NCI-H2196 treated with DMSO at 0.1 percent for 48 hours (cell line): Measurements from ENCODE around the gene SLC17A5.
"Not testable (repeated sequence)": the region's sequence is repeated elsewhere in the genome, so short reads cannot be mapped to it uniquely, and the experiment has no call there.

ENCODE experiments used
- DNase-seq: peaks from one replicate; lab custom pipeline; 2025; ENCODE audit not compliant: unreplicated experiment; lab: John Stamatoyannopoulos, UW

SLC17A5 gene

DNA sequence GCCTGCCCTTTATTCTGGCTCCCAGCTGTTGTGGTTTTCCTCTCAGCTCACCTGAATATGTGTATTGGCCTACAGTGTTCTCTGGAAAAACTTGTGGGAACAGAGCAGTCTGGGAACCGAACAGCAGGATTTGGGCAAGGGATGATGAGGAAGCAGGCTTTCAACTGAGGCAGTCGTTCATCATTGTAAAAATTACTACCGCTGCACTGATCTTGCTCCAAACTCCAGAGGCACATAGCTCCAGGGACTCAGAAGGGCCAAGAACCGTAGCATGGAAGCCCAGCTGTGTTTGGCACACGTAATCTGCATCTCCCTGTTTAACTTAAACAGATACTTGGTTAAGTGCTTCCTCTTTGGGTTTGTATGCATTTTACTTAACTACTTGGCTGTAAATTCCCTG lies 84.7 kb downstream of the SLC17A5 start:
- DNase-seq: no peak

DNA sequence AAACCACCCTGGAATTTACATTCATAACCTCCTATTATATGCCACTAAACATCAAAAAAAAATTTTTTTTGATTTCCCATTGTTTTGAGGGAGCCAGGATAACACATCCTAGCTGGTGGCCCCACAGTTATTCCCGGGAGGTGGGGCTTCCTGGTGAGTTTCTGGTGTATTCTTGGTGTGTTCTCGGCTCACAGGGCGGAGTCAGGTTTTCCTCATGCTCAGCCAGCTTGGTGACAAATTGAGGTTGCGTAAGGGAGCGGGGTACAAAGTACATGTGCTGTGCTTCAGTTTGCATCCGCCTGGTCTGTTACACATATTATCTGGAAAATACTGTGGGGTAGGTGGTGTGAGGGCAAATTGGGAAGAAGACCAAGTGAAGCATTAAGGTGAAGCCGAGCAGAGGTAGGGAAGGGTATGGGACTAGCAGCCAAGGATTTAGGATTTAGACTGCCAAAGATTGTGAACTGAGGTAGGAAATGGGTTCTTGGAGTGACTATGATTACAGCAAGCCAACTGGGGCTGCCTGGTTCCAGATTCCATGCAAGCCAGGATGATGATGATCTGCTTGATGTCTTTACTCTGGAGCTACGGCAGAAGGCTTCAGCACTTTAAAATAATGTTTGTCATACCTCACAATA lies 86.7 kb downstream of the SLC17A5 start:
- no peak for DNase-seq

DNA sequence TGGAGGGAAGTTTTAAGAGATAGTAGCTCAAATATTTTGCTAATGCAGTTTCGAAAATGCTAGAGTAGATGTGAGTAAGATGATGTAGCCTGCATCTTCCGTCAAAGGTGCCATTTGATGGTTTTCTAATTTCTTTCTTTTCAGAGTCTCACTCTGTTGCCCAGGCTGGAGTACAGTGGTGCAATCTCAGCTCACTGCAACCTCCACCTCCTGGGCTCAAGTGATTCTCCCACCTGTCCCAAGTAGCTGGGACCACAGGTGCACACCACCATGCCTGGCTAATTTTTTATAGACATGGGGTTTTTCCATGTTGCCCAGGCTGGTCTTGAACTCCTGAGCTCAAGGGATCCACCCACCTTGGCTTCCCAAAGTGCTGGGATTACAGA lies 87.3 kb downstream of the SLC17A5 start:
- DNase-seq: not testable (repeated sequence)

DNA sequence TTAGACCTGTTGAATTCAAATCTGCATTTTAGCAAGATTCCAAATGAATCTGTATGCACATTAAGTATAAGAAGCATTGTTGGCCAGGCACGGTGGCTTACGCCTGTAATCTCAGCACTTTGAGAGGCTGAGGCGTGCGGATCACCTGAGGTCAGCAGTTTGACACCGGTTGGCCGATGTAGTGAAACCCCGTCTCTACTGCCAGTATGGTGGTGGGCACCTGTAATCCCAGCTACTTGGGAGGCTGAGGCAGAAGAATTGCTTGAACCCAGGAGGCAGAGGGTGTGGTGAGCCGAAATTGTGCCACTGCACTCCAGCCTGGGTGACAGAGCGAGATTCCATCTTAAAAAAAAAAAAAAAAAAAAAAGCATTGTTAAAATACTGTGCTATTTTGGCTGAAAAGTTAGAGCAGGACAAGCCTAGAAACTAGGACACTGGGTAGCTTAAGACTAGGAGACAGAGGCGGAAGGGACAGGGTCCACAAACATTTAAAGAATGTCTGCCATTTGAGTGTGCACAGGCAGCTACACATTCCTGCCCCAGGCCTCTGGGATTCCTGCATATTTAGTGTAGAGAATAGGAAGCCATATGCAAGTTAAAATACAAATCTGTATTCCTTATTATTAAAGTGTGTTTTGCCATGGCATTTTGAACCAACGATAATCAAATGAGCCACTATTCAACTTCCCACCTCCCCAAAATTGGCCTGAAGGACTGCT lies 87.9 kb downstream of the SLC17A5 start:
- no peak for DNase-seq

DNA sequence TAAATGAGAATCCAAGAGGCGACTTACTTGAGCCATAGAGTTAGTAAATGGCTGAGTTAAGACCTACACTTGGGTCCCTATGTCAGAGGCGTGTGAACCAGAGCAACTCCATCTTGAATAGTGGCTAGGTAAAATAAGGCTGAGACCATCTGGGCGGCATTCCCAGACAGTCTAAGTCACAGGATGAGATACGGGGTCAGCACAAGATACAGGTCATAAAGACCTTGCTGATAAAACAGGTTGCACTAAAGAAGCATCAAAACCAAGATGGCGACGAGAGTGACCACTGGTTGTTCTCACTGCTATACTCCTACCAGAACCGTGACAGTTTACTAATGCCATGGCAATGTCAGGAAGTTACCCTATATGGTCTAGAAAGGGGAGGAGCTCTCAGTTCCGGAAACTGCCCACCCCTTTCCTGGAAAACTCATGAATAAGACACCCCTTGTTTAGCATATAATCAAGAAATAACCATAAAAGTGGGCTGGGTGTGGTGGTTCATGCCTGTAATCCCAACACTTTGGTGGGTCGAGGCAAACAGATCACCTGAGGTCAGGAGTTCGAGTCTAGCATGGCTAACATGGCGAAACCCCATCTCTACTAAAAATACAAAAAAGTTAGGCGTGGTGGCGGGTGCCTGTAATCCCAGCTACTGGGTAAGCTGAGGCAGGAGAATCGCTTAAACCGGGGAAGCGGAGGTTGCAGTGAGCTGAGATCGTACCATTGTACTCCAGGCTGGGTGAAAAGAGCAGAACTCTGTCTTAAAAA lies 89.0 kb downstream of the SLC17A5 start:
- DNase-seq: no peak

DNA sequence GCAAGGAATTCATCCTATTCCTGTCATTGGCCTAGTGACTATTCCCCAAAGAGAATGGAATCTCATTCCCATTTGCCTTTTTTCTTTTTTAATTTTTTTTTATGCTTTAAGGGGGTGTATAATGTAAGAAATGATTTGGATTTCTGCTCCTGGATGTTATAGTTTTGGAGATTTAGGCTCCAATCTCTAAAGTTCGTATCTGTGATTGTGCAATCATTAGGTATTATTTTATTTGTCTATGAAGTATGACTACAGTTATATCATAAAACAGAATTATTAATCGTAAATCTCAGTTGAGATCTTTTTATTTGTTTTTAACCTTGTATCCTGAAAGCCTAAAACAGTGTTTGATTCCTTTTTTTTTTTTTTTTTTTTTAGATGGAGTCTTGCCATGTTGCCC lies 91.2 kb downstream of the SLC17A5 start:
- DNase-seq: no peak

DNA sequence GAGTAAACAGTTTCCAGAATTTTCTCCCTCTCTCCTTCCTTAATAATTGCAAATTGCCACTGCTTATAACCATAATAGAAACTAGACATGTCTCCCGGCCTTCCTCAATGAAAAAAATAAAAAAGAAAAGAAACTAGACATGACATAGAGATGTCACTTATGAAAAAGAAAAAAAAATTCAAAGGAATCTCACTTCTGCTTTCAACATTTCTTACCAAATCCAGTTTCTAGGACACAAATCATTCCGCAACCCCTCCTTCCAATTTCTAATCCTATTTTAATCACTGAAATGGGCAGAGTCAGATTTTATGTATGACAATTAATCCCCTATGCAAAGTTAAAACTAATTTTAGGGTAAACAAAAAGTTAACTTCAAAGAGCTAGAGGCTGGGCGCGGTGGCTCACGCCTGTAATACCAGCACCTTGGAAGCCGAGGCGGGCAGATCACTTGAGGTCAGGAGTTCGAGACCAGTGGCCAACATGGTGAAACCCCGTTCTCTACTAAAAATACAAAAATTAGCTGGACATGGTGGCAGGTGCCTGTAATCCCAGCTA lies 92.9 kb downstream of the SLC17A5 start:
- DNase-seq: no peak

DNA sequence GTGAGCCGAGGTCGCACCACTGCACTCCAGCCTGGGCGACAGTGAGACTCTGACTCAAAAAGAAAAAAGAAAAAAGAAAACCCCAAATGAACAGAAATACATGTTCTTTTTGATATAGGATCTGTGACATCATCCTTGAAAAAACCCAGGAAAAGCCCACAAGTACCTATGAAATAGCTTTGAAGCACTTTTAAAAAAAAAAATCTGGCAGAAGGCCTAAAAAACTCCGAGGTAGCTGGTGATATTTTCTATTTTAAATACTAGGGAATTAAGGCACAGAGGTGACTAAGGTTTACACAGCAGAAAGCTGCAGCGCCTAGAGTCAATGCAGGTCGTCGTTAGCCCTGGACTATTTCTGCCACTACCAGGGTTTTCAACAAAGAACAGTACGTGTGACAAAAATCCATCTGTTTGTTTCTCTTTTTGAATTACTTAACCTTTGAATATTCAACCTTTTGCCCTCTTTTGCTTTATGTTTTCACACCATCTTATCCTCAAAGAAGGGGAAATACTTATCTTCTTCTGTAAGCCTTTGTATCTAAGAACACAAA lies 93.5 kb downstream of the SLC17A5 start:
- DNase-seq: no peak

DNA sequence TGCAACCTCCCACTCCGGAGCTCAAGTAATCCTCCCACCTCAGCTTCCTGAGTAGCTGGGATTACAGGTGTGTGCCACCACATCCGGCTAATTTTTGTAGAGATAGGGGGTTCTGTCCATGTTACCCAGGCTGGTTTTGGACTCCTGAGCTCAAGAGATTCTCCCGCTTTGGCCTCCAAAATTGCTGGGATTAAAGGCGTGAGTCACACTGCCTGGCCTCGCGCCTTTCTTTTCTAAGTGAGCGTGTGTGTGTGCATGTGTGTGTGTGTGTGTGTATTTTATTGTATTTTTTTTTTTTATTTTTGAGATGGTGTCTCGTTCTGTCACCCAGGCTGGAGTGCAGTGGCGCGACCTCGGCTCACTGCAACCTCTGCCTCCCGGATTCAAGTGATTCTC lies 94.4 kb downstream of the SLC17A5 start:
- not testable (repeated sequence) for DNase-seq

DNA sequence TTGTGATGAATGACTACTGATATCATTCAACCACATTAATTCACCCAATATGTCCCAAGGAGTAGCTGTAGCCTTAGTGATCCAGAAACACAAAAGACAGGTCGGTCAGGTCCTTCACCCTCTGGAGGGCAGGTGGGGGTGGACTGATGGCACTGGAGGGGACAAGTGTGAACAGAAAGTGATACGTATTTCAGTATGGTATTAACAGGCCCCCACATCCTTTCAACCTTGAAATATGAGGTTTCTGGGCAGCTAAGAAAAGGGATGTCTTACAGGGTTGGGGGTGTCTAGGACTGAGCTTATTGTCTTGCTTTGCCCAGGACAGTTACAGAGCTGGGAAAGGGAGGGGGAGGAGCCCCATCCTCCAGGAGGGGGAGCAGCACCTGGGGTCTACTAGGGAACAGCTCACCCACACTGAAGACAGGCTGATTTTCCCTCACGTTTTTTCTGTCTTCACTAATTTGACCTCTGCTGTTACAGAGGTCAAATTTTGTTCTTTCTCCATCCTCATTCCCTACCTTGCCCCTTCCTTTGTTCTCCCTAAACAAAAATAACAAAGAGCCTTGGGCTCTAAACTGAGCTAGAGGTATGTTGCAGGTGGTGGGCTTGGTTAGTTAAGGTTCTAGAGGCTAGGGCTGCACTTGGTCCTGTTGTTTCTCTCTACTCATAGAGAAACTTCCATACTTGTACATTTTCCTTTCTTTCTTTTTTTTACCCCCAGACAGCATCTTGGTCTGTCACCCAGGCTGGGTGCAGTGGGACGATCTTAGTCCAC lies 95.0 kb downstream of the SLC17A5 start:
- no peak for DNase-seq

DNA sequence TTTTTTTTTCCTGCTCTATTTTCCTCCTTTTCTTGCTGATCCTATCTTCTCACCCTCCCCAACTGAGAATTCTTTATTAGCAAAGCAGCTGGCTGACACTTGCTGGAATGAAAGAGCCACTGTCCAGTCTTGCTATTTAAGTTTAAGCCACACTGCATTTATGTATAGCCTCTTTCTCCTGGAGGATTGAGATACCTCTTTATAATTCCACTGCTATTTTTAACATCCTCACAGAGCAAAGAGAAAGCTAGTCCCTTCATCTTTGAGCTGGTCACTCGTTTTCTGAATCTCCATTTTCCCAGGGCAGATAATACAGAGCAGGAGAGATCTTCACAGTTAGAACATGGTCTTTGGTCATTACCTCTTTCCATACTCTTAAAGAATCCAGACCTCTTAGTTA lies 97.0 kb downstream of the SLC17A5 start:
- DNase-seq: no peak

DNA sequence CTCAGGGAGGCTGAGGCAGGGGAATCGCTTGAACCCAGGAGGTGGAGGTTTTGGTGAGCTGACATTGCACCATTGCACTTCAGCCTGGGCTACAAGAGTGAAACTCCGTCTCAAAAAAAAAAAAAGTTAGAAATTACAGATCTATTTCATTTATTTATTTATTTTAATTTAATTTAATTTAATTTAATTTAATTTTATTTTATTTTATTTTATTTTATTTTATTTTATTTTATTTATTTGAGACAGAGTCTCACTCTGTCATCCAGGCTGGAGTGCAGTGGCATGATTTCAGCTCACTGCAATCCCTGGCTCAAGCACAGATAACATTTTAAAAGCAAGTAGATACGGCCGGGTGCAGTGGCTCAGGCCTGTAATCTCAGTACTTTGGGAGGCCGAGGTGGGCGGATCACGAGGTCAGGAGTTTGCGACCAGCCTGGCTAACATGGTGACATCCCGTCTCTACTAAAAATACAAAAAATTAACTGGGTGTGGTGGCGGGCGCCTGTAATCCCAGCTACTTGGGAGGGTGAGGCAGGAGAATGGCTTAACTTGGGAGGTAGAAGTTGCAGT lies 98.3 kb downstream of the SLC17A5 start:
- DNase-seq: not testable (repeated sequence)

DNA sequence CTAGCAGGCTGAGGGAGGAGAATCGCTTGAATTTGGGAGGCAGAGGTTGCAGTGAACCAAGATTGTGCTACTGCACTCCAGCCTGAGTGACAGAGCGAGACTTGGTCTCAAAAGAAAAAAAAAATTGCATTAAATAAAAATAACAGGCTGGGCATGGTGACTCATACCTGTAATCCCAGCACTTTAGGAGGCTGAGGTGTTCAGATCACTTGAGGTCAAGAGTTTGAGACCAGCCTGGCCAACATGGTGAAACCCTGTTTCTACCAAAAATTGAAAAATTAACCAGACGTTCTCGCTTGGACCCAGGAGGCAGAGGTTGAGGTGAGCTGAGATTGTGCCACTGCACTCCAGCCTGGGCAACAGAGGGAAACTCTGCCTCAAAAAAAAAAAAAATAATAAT lies 102.7 kb downstream of the SLC17A5 start:
- DNase-seq: not testable (repeated sequence)

DNA sequence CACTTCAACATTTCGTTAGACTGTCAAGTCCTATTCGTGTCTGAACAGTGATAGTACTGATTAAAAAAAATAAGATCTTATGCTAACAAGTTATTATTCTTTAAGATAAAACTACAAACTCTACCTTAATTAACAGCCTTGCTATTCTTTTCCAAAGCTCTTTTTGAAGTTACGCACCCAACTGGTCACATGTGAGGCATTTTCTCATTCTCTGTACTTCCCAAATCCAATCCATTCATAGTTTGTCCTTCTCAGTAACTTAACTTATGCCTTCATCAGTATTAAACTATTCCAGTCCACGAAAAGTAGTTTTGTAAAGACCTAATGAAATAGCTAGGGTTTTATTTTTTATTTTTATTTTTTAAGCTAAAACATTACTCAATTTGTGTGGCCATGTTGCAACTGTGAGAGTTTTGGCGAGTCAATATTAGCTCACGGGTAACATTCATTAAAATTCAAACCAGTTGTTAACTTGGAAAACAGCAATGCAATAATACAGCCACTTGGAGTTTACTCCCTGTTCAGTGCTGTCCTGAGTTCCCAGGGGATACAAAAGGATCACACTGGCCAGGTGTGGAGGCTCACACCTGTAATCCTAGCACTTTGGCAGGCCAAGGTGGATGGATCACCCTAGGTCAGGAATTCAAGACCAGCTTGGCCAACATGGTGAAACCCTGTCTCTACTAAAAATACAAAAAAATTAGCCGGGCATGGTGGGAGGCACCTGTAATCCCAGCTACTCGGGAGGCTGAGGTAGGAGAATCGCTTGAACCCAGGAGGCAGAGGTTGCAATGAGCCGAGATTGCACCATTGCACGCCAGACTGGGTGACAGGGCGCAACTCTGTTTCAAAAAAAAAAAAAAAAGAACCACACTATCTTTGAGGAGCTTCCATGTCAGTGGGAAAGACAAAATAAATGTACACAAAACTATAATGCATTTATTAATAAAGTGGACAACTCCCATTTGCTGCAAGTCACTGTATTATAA lies 105.0 kb downstream of the SLC17A5 start:
- DNase-seq: no peak

DNA sequence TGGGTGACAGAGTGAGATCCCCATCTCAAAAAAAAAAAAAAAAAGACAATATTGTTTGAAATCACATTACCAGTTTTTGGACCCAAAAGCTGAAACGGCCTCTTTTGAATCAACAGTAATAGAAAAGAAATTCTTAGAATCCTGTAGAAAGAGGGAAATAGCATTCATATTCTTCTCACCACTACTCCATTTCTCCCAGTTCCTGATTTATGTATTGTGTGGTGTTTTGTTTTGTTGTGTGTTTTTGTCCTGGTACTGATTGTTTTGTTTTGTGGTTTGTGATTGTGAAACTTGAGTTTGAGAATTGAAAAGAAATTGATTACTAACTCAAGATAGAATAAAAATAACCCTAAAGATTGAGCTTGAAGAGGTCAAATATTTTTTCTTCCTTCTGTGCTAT lies 106.8 kb downstream of the SLC17A5 start:
- no peak for DNase-seq
